ENCODE results near the gene C6orf120. TPM values are rescaled to one million over a fixed set of nuclear protein-coding genes. Genes with fewer than 3 reads are reported as not detected.
A peak's percentile ranks its signal among the peaks of the same experiment; 100 is the strongest.

C6orf120 gene
- total and polyA plus RNA-seq, 2 of the 13 experiments (the other 11 are each of a cell fraction or from before 2014, with no cell fraction given), result 21.7 to 29.9 TPM

DNA sequence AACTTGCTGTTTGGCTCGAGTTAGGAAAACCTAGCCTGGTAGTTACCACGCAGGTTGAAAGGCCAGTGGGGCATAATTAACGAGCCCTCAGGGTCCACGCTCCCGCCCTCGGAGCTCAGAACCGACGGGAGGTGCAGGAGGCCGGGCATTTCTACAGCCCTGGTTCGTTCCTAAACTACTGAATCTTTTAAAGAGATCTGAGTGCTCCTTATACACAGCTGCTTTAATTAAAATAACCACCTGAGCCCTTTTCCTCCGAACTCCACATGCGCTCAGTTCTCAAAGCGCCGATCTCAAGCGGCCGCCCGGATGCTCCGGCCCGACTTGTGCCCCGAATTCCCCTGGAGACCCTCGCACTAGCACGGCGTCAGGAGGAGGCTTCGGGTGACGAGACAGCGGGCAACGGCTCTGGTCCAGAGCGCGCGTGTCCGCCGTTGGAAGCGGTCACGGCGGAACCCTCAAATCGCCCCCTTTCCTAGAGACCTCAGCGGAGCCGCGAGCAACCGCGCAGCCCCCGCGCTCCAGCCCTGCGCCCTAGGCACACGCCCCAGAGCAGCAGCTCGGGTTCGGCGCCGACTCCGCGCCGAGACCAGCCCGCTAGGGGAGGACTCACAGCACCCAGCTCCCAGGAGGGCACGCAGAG is 494 bp upstream of the C6orf120 start (continued):
- TF ChIP-seq, protein P1, sequence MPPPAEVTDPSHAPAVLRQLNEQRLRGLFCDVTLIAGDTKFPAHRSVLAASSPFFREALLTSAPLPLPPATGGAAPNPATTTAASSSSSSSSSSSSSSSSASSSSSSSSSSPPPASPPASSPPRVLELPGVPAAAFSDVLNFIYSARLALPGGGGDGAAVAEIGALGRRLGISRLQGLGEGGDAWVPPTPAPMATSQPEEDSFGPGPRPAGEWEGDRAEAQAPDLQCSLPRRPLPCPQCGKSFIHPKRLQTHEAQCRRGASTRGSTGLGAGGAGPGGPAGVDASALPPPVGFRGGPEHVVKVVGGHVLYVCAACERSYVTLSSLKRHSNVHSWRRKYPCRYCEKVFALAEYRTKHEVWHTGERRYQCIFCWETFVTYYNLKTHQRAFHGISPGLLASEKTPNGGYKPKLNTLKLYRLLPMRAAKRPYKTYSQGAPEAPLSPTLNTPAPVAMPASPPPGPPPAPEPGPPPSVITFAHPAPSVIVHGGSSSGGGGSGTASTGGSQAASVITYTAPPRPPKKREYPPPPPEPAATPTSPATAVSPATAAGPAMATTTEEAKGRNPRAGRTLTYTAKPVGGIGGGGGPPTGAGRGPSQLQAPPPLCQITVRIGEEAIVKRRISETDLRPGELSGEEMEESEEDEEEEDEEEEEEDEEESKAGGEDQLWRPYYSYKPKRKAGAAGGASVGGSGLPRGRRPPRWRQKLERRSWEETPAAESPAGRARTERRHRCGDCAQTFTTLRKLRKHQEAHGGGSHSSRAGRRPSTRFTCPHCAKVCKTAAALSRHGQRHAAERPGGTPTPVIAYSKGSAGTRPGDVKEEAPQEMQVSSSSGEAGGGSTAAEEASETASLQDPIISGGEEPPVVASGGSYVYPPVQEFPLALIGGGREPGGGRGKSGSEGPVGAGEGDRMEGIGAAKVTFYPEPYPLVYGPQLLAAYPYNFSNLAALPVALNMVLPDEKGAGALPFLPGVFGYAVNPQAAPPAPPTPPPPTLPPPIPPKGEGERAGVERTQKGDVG (CRISPR knock-in tag; IDR thresholded peaks at IDR 0.05; ENCODE audit: borderline replicate concordance), result no peak
- no peak for TF ChIP-seq ZC3H13 (CRISPR knock-in tag; IDR thresholded peaks at IDR 0.05)
- TF ChIP-seq ZNF781 (CRISPR knock-in tag; IDR thresholded peaks at IDR 0.05; ENCODE audit: borderline replicate concordance, not compliant biosample characterization), result no peak
- TF ChIP-seq AHR (CRISPR knock-in tag; IDR thresholded peaks at IDR 0.05), result no peak
- no peak for TF ChIP-seq BORCS8-MEF2B (CRISPR knock-in tag; IDR thresholded peaks at IDR 0.05)
- no peak for TF ChIP-seq NFKB2 (CRISPR knock-in tag; IDR thresholded peaks at IDR 0.05; ENCODE audit: borderline replicate concordance)
- no peak for TF ChIP-seq ZNF556 (CRISPR knock-in tag; IDR thresholded peaks at IDR 0.05; ENCODE audit: borderline replicate concordance)
- peak; percentile 92; the same call in 1 of the 2 replicates for TF ChIP-seq ZNF850 (CRISPR knock-in tag; conservative IDR thresholded peaks at IDR 0.05)
- 0 out of 2 replicates have a peak, but pooled peaks have one; percentile 22 for TF ChIP-seq ATAD3A (CRISPR knock-in tag; IDR thresholded peaks at IDR 0.05)
- TF ChIP-seq ZNF124 (CRISPR knock-in tag; IDR thresholded peaks at IDR 0.05), result no peak
- no peak for TF ChIP-seq ZNF883 (CRISPR knock-in tag; IDR thresholded peaks at IDR 0.05; ENCODE audit: not compliant biosample characterization)
- TF ChIP-seq, protein P2, sequence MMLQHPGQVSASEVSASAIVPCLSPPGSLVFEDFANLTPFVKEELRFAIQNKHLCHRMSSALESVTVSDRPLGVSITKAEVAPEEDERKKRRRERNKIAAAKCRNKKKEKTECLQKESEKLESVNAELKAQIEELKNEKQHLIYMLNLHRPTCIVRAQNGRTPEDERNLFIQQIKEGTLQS (CRISPR knock-in tag; IDR thresholded peaks at IDR 0.05), result no peak
- no peak for TF ChIP-seq TBL1XR1 (IDR thresholded peaks at IDR 0.05; ENCODE audit: borderline replicate concordance, low read length, partially characterized antibody)
- no peak; the same call in 1 of the 2 replicates for TF ChIP-seq ZNF33B (CRISPR knock-in tag; IDR thresholded peaks at IDR 0.05)
- TF ChIP-seq GTF2F1 (IDR thresholded peaks at IDR 0.05; ENCODE audit: low read length), result no peak
- TF ChIP-seq ZNF160 (CRISPR knock-in tag; IDR thresholded peaks at IDR 0.05), result no peak
- no peak for TF ChIP-seq SMC3 (IDR thresholded peaks at IDR 0.05; ENCODE audit: low read length)
- TF ChIP-seq ZNF629 (CRISPR knock-in tag; conservative IDR thresholded peaks at IDR 0.05), result no peak
- TF ChIP-seq ZFP82 (CRISPR knock-in tag; IDR thresholded peaks at IDR 0.05; ENCODE audit: borderline replicate concordance), result peak; percentile 86
- TF ChIP-seq FOSL2 (CRISPR knock-in tag; IDR thresholded peaks at IDR 0.05), result no peak
- no peak for TF ChIP-seq TGIF2 (CRISPR knock-in tag; IDR thresholded peaks at IDR 0.05)
- no peak for TF ChIP-seq RARA (CRISPR knock-in tag; IDR thresholded peaks at IDR 0.05)
- TF ChIP-seq, protein P3, sequence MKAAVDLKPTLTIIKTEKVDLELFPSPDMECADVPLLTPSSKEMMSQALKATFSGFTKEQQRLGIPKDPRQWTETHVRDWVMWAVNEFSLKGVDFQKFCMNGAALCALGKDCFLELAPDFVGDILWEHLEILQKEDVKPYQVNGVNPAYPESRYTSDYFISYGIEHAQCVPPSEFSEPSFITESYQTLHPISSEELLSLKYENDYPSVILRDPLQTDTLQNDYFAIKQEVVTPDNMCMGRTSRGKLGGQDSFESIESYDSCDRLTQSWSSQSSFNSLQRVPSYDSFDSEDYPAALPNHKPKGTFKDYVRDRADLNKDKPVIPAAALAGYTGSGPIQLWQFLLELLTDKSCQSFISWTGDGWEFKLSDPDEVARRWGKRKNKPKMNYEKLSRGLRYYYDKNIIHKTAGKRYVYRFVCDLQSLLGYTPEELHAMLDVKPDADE (CRISPR knock-in tag; IDR thresholded peaks at IDR 0.05), result 0 out of 2 replicates have a peak, but pooled peaks have one; percentile 10
- TF ChIP-seq POLR2A (IDR thresholded peaks at IDR 0.05; ENCODE audit: insufficient read depth in 1 of 2, low read depth in 2 of 2, low read length in 2 of 2), result no peak
- TF ChIP-seq, protein P4, sequence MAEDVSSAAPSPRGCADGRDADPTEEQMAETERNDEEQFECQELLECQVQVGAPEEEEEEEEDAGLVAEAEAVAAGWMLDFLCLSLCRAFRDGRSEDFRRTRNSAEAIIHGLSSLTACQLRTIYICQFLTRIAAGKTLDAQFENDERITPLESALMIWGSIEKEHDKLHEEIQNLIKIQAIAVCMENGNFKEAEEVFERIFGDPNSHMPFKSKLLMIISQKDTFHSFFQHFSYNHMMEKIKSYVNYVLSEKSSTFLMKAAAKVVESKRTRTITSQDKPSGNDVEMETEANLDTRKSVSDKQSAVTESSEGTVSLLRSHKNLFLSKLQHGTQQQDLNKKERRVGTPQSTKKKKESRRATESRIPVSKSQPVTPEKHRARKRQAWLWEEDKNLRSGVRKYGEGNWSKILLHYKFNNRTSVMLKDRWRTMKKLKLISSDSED (CRISPR knock-in tag; IDR thresholded peaks at IDR 0.05), result no peak
- no peak for TF ChIP-seq KMT2B (CRISPR knock-in tag; IDR thresholded peaks at IDR 0.05)
